ENCODE measurements around the gene RTF1. TPM values are rescaled to one million over a fixed set of nuclear protein-coding genes. Genes with fewer than 3 reads are reported as not detected.
A peak's percentile ranks its signal among the peaks of the same experiment; 100 is the strongest.
"Not testable (repeated sequence)": the region's sequence is repeated elsewhere in the genome, so short reads cannot be mapped to it uniquely, and the experiment has no call there.

Gene RTF1
- total and polyA plus RNA-seq, 8 donors: 8.8 to 47.9 (median 41.9) TPM

- DNase-seq: no peak
- no peaks in the 10 kb centered on the region for H3K27me3 ChIP-seq
- peaks cover 0 to 16% (median 6%) of the 10 kb centered on the region in 4 donors for H3K4me1 ChIP-seq
- intact Hi-C loops (cut with DNase I; ENCODE audit: low total_unique reads): no loop called here
- no peak overlapping the region for H3K4me3 ChIP-seq
- peak overlapping the region in 2 of 5 donors; percentile 12 to 66 for H3K27ac ChIP-seq
- no peak for TF ChIP-seq POLR2AphosphoS5 (IDR thresholded peaks at IDR 0.05)
- H3K36me3 ChIP-seq: peaks cover 0 to 11% (median 5%) of the 10 kb centered on the region in 4 donors
- WGBS, 5 donors: 66 to 73% (median 72%) methylated on average over 10 of the region's 10 CpGs
- H3K9me3 ChIP-seq: no peaks in the 10 kb centered on the region
Measured at GRCh38 chr15:41429003-41429890, 12.4 kb downstream of the RTF1 start.

GRCh38 chr15:41435037-41435786 is 18.3 kb downstream of the RTF1 start:
- no peak for DNase-seq
- intact Hi-C loops (cut with DNase I; ENCODE audit: low total_unique reads): no loop called here
- Histone ChIP-seq H3K4me3 (no peak overlapping the region), H3K4me1 (peaks cover 0 to 10% (median 0%) of the 10 kb centered on the region in 4 donors), H3K9me3 (no peaks in the 10 kb centered on the region), H3K27ac (no peak overlapping the region), H3K27me3 (no peaks in the 10 kb centered on the region), H3K36me3 (peaks cover 2 to 33% (median 27%) of the 10 kb centered on the region in 4 donors)
- WGBS, 5 donors: 66 to 77% (median 73%) methylated on average over 4 of the region's 4 CpGs
- TF ChIP-seq POLR2A (IDR thresholded peaks at IDR 0.05) (no peak), CTCF (IDR thresholded peaks at IDR 0.05) (no peak), POLR2AphosphoS5 (IDR thresholded peaks at IDR 0.05) (no peak), EP300 (IDR thresholded peaks at IDR 0.05) (no peak)

- WGBS, 5 donors: 86 to 94% (median 91%) methylated on average over 4 of the region's 4 CpGs
- no peak overlapping the region for H3K27ac ChIP-seq
- no peak for DNase-seq
- intact Hi-C loops (cut with DNase I; ENCODE audit: low total_unique reads): no loop called here
- no peak overlapping the region for H3K4me3 ChIP-seq
- H3K9me3 ChIP-seq: no peaks in the 10 kb centered on the region
- H3K27me3 ChIP-seq: no peaks in the 10 kb centered on the region
- H3K36me3 ChIP-seq: peaks cover 15 to 53% (median 48%) of the 10 kb centered on the region in 4 donors
- TF ChIP-seq POLR2A (IDR thresholded peaks at IDR 0.05) (no peak), CTCF (IDR thresholded peaks at IDR 0.05) (no peak), EP300 (IDR thresholded peaks at IDR 0.05) (no peak), POLR2AphosphoS5 (IDR thresholded peaks at IDR 0.05) (no peak)
- peaks cover 0 to 10% (median 0%) of the 10 kb centered on the region in 4 donors for H3K4me1 ChIP-seq
Measured at GRCh38 chr15:41437448-41437847, 20.6 kb downstream of the RTF1 start.

- Histone ChIP-seq H3K27me3 (no peaks in the 10 kb centered on the region), H3K4me3 (no peak overlapping the region), H3K36me3 (peaks cover 15 to 53% (median 50%) of the 10 kb centered on the region in 4 donors), H3K27ac (no peak overlapping the region), H3K9me3 (no peaks in the 10 kb centered on the region), H3K4me1 (peaks cover 0 to 10% (median 0%) of the 10 kb centered on the region in 4 donors)
- no peak for TF ChIP-seq EP300 (IDR thresholded peaks at IDR 0.05)
- no peak for TF ChIP-seq POLR2AphosphoS5 (IDR thresholded peaks at IDR 0.05)
- TF ChIP-seq CTCF (IDR thresholded peaks at IDR 0.05): no peak
- no peak for TF ChIP-seq POLR2A (IDR thresholded peaks at IDR 0.05)
- DNase-seq: no peak
- WGBS, 5 donors: 92 to 97% (median 95%) methylated on average over 11 of the region's 11 CpGs
- intact Hi-C loops (cut with DNase I; ENCODE audit: low total_unique reads): no loop called here
Measured at GRCh38 chr15:41438206-41438605, 21.3 kb downstream of the RTF1 start.

- DNase-seq; H3K4me3 ChIP-seq; intact Hi-C loops (cut with DNase I; ENCODE audit: low total_unique reads); H3K9me3 ChIP-seq; H3K27ac ChIP-seq; H3K4me1 ChIP-seq; H3K27me3 ChIP-seq: not testable (repeated sequence)
- WGBS, 5 donors: 94 to 95% (median 94%) methylated on average over 5 of the region's 5 CpGs
- peaks cover 15 to 57% (median 52%) of the 10 kb centered on the region in 4 donors for H3K36me3 ChIP-seq
Measured at GRCh38 chr15:41438745-41439144, 21.9 kb downstream of the RTF1 start.
